ENCODE results near the gene MAPT. TPM values are rescaled to one million over a fixed set of nuclear protein-coding genes. Genes with fewer than 3 reads are reported as not detected.

MAPT gene
- total RNA-seq, 2 donors from 2014 or later = 0.86 to 2.1 TPM

- ATAC-seq (replicated peaks in 1 of 2) (no peak), DNase-seq (no peak)
- Mint-ChIP-seq H3K9me3 (no peaks in the 10 kb centered on the region), H3K27ac (no peak overlapping the region), H3K27me3 (ENCODE audit: low read depth) (peaks cover 60% of the 10 kb centered on the region), H3K36me3 (ENCODE audit: insufficient read depth in 2 of 2) (no peaks in the 10 kb centered on the region), H3K4me3 (peak overlapping the region; percentile 86 to 88), H3K4me1 (ENCODE audit: low read depth) (peaks cover 27% of the 10 kb centered on the region)
Measured at GRCh38 chr17:45895969-45896785, 1.8 kb downstream of the MAPT start.

- no peak for ATAC-seq (replicated peaks in 1 of 2)
- Mint-ChIP-seq H3K4me1 (ENCODE audit: low read depth) (peaks cover 27% of the 10 kb centered on the region), H3K9me3 (no peaks in the 10 kb centered on the region), H3K36me3 (ENCODE audit: insufficient read depth in 2 of 2) (no peaks in the 10 kb centered on the region), H3K27ac (no peak overlapping the region), H3K4me3 (peak overlapping the region; percentile 61 to 70), H3K27me3 (ENCODE audit: low read depth) (peaks cover 53% of the 10 kb centered on the region)
- DNase-seq = no peak
Measured at GRCh38 chr17:45896803-45897693, 2.7 kb downstream of the MAPT start.

- H3K27me3 Mint-ChIP-seq (ENCODE audit: low read depth) = peaks cover 50% of the 10 kb centered on the region
- H3K27ac Mint-ChIP-seq = no peak overlapping the region
- ATAC-seq (replicated peaks in 1 of 2) (no peak), DNase-seq (no peak)
- peaks cover 18% of the 10 kb centered on the region for H3K4me1 Mint-ChIP-seq (ENCODE audit: low read depth)
- no peak overlapping the region for H3K4me3 Mint-ChIP-seq
- no peaks in the 10 kb centered on the region for H3K36me3 Mint-ChIP-seq (ENCODE audit: insufficient read depth in 2 of 2)
- H3K9me3 Mint-ChIP-seq = no peaks in the 10 kb centered on the region
Measured at GRCh38 chr17:45900136-45900535, 5.8 kb downstream of the MAPT start.

- no peak overlapping the region for H3K4me3 Mint-ChIP-seq
- DNase-seq (no peak), ATAC-seq (replicated peaks in 1 of 2) (no peak)
- peaks cover 44% of the 10 kb centered on the region for H3K27me3 Mint-ChIP-seq (ENCODE audit: low read depth)
- no peaks in the 10 kb centered on the region for H3K9me3 Mint-ChIP-seq
- H3K36me3 Mint-ChIP-seq (ENCODE audit: insufficient read depth in 2 of 2) = no peaks in the 10 kb centered on the region
- H3K4me1 Mint-ChIP-seq (ENCODE audit: low read depth) = peaks cover 13% of the 10 kb centered on the region
- no peak overlapping the region for H3K27ac Mint-ChIP-seq
Measured at GRCh38 chr17:45900723-45901415, 6.5 kb downstream of the MAPT start.

GRCh38 chr17:45902892-45903346 lies 8.6 kb downstream of the MAPT start:
- Mint-ChIP-seq H3K9me3 (no peaks in the 10 kb centered on the region), H3K27ac (no peak overlapping the region), H3K4me1 (ENCODE audit: low read depth) (peaks cover 17% of the 10 kb centered on the region), H3K4me3 (no peak overlapping the region), H3K27me3 (ENCODE audit: low read depth) (peaks cover 42% of the 10 kb centered on the region), H3K36me3 (ENCODE audit: insufficient read depth in 2 of 2) (no peaks in the 10 kb centered on the region)
- DNase-seq (no peak), ATAC-seq (replicated peaks in 1 of 2) (no peak)

GRCh38 chr17:45904866-45905265 lies 10.5 kb downstream of the MAPT start:
- Mint-ChIP-seq H3K4me3 (no peak overlapping the region), H3K4me1 (ENCODE audit: low read depth) (peaks cover 24% of the 10 kb centered on the region), H3K27me3 (ENCODE audit: low read depth) (peaks cover 23% of the 10 kb centered on the region), H3K27ac (no peak overlapping the region), H3K9me3 (no peaks in the 10 kb centered on the region), H3K36me3 (ENCODE audit: insufficient read depth in 2 of 2) (no peaks in the 10 kb centered on the region)
- DNase-seq (no peak), ATAC-seq (replicated peaks in 1 of 2) (no peak)

GRCh38 chr17:45905814-45906213 lies 11.5 kb downstream of the MAPT start:
- DNase-seq (no peak), ATAC-seq (replicated peaks in 1 of 2) (no peak)
- Mint-ChIP-seq H3K4me1 (ENCODE audit: low read depth) (peaks cover 24% of the 10 kb centered on the region), H3K27me3 (ENCODE audit: low read depth) (peaks cover 23% of the 10 kb centered on the region), H3K27ac (no peak overlapping the region), H3K9me3 (no peaks in the 10 kb centered on the region), H3K36me3 (ENCODE audit: insufficient read depth in 2 of 2) (no peaks in the 10 kb centered on the region), H3K4me3 (no peak overlapping the region)

- Mint-ChIP-seq H3K27me3 (ENCODE audit: low read depth) (peaks cover 23% of the 10 kb centered on the region), H3K9me3 (no peaks in the 10 kb centered on the region), H3K4me3 (no peak overlapping the region), H3K27ac (no peak overlapping the region), H3K36me3 (ENCODE audit: insufficient read depth in 2 of 2) (no peaks in the 10 kb centered on the region), H3K4me1 (ENCODE audit: low read depth) (peaks cover 24% of the 10 kb centered on the region)
- no peak for ATAC-seq (replicated peaks in 1 of 2)
- DNase-seq = no peak
Measured at GRCh38 chr17:45906237-45906636, 11.9 kb downstream of the MAPT start.

GRCh38 chr17:45906927-45907622 lies 12.7 kb downstream of the MAPT start:
- Mint-ChIP-seq H3K36me3 (ENCODE audit: insufficient read depth in 2 of 2) (peaks cover under 1 to 1% of the 10 kb centered on the region in 2 donors), H3K4me1 (ENCODE audit: low read depth) (peaks cover 24% of the 10 kb centered on the region), H3K27ac (peak overlapping the region; percentile 13), H3K27me3 (ENCODE audit: low read depth) (peaks cover 23% of the 10 kb centered on the region), H3K4me3 (peak overlapping the region; percentile 56 to 64), H3K9me3 (peaks cover under 1 to 2% of the 10 kb centered on the region in 2 donors)
- DNase-seq = peak; percentile 53 to 58
- ATAC-seq (replicated peaks in 1 of 2) = peak; percentile 78 to 86

- no peak for DNase-seq
- Mint-ChIP-seq H3K36me3 (ENCODE audit: insufficient read depth in 2 of 2) (peaks cover 3 to 6% of the 10 kb centered on the region in 2 donors), H3K27me3 (ENCODE audit: low read depth) (peaks cover 16% of the 10 kb centered on the region), H3K4me3 (peak overlapping the region; percentile 56 to 64), H3K9me3 (peaks cover 3 to 5% of the 10 kb centered on the region in 2 donors), H3K4me1 (ENCODE audit: low read depth) (peaks cover 24% of the 10 kb centered on the region), H3K27ac (no peak overlapping the region)
- no peak for ATAC-seq (replicated peaks in 1 of 2)
Measured at GRCh38 chr17:45907750-45908395, 13.5 kb downstream of the MAPT start.

GRCh38 chr17:45908460-45908859 lies 14.1 kb downstream of the MAPT start:
- Mint-ChIP-seq H3K9me3 (peaks cover 3 to 5% of the 10 kb centered on the region in 2 donors), H3K4me3 (peak overlapping the region in 1 of 2 donors; percentile 56), H3K4me1 (ENCODE audit: low read depth) (peaks cover 24% of the 10 kb centered on the region), H3K27ac (no peak overlapping the region), H3K36me3 (ENCODE audit: insufficient read depth in 2 of 2) (peaks cover 5 to 8% of the 10 kb centered on the region in 2 donors), H3K27me3 (ENCODE audit: low read depth) (peaks cover 14% of the 10 kb centered on the region)
- peak; percentile 76 to 77 for ATAC-seq (replicated peaks in 1 of 2)
- peak in 1 of 2 donors; percentile 29 for DNase-seq

- no peak for ATAC-seq (replicated peaks in 1 of 2)
- peaks cover 24% of the 10 kb centered on the region for H3K4me1 Mint-ChIP-seq (ENCODE audit: low read depth)
Measured at GRCh38 chr17:45908935-45909334, 14.6 kb downstream of the MAPT start.

More at GRCh38 chr17:45908935-45909334, 14.6 kb downstream of the MAPT start:
- no peak for DNase-seq
- peaks cover 17% of the 10 kb centered on the region for H3K27me3 Mint-ChIP-seq (ENCODE audit: low read depth)
- H3K4me3 Mint-ChIP-seq = no peak overlapping the region
- peaks cover 5 to 8% of the 10 kb centered on the region in 2 donors for H3K36me3 Mint-ChIP-seq (ENCODE audit: insufficient read depth in 2 of 2)
- H3K27ac Mint-ChIP-seq = no peak overlapping the region
- peaks cover 3 to 5% of the 10 kb centered on the region in 2 donors for H3K9me3 Mint-ChIP-seq
